Tibial artery (tissue), 4 donors: Measurements from ENCODE around the gene MICOS13.
A peak's percentile ranks its signal among the peaks of the same experiment; 100 is the strongest.
"Not testable (repeated sequence)": the region's sequence is repeated elsewhere in the genome, so short reads cannot be mapped to it uniquely, and the experiment has no call there.

Source experiments
- DNase-seq, 2 donors: peaks; one replicate each; pipeline ENCODE4 v3.0.0-alpha.2; 2019
- H3K27ac ChIP-seq, 2 donors: fragments of 200-600 bp; sonication (generic) in 1 of 2; 1 replicate in 1 of 2; 2 replicates in 1 of 2; pipeline ENCODE4 v1.5.1; 2018 to 2019; ENCODE audit warnings: mild to moderate bottlenecking in 1 of 2
- H3K27me3 ChIP-seq, 2 donors: fragments of 200-600 bp; sonication (generic) in 1 of 2; one replicate each; pipeline versions ENCODE4 v1.5.1 to v1.6.0; 2016 to 2019
- H3K36me3 ChIP-seq, 3 donors: fragments of 200-600 bp; sonication (generic) in 2 of 3; one replicate each; pipeline ENCODE4 v1.5.1; 2016 to 2019; ENCODE audit warnings: mild to moderate bottlenecking in 2 of 3
- H3K4me1 ChIP-seq, 4 donors: fragments of 200-600 bp; sonication (generic) in 2 of 4; 1 replicate in 3 of 4; 2 replicates in 1 of 4; pipeline ENCODE4 v1.5.1; 2016 to 2019
- H3K4me3 ChIP-seq, 2 donors: fragments of 200-600 bp; sonication (generic) in 1 of 2; 1 replicate in 1 of 2; 2 replicates in 1 of 2; pipeline ENCODE4 v1.5.1; 2018 to 2019; ENCODE audit warnings: mild to moderate bottlenecking in 2 of 2
- H3K9me3 ChIP-seq, 3 donors: fragments of 200-600 bp; sonication (generic) in 1 of 3; one replicate each; pipeline ENCODE4 v1.5.1; 2016 to 2019
- intact Hi-C: fragments of 100-400 bp; cut with DNase I; formaldehyde crosslinking; loops from one replicate; pipeline ENCODE4 v1.15.0; 2023; ENCODE audit warnings: low total_unique reads
- TF ChIP-seq, protein P1 (sequence below), 2 experiments: fragments of 200-600 bp in 1 of 2; fragments of 450-650 bp in 1 of 2; IDR thresholded peaks; one replicate each; pipeline ENCODE4 v1.5.1; 2017 to 2019; ENCODE audit warnings: antibody characterized with exemption in 2 of 2, mild to moderate bottlenecking in 1 of 2, moderate library complexity in 1 of 2

The MICOS13 gene

DNA sequence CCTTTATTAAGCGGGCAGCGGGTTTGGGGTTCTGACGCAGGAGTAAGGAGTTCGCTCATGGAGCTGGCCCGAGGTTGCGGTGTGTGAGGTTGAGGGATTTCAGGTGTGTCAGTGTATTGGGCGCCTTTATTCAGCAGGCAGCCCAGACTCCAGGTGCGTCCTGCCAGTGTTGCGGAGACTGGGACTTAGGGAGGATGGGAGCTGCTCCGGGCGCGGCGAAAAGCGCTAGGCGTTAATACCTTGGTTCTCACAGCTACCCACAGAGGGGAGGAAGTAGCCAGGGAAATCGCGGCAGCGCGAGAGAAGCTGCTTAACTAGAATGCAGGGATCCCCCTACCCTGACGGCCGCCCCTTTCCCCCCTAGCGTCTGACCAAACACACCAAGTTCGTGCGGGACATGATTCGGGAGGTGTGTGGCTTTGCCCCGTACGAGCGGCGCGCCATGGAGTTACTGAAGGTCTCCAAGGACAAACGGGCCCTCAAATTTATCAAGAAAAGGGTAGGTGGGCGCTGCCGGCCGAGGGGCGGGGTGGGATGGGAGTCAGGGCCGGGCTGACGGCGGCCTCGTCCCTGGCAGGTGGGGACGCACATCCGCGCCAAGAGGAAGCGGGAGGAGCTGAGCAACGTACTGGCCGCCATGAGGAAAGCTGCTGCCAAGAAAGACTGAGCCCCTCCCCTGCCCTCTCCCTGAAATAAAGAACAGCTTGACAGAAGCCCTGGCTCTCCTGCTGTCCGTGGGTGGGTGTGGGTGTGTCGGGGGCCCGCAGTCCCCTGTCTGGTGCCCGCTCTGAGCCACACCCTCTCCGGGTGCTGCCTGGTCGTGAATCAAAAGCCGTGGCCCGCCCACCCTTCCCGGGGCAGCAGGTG, 10.9 kb upstream of the MICOS13 start:
- intact Hi-C loops = loop anchor here (10.0 kb wide), 1 partner anchor 66 kb away; the partner anchor contains the start of genes SAFB and SAFB2
- DNase-seq = peak in 1 of 2 donors; percentile 45
- Histone ChIP-seq H3K4me1 (peaks cover 5 to 46% (median 22%) of the 10 kb centered on the region in 4 donors), H3K36me3 (peaks cover 32 to 52% (median 47%) of the 10 kb centered on the region in 3 donors), H3K27me3 (no peaks in the 10 kb centered on the region), H3K4me3 (peak overlapping the region; percentile 58 to 64), H3K9me3 (no peaks in the 10 kb centered on the region), H3K27ac (peak overlapping the region; percentile 86 to 88)
- TF ChIP-seq, protein P1, sequence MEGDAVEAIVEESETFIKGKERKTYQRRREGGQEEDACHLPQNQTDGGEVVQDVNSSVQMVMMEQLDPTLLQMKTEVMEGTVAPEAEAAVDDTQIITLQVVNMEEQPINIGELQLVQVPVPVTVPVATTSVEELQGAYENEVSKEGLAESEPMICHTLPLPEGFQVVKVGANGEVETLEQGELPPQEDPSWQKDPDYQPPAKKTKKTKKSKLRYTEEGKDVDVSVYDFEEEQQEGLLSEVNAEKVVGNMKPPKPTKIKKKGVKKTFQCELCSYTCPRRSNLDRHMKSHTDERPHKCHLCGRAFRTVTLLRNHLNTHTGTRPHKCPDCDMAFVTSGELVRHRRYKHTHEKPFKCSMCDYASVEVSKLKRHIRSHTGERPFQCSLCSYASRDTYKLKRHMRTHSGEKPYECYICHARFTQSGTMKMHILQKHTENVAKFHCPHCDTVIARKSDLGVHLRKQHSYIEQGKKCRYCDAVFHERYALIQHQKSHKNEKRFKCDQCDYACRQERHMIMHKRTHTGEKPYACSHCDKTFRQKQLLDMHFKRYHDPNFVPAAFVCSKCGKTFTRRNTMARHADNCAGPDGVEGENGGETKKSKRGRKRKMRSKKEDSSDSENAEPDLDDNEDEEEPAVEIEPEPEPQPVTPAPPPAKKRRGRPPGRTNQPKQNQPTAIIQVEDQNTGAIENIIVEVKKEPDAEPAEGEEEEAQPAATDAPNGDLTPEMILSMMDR (IDR thresholded peaks at IDR 0.05) = no peak

DNA sequence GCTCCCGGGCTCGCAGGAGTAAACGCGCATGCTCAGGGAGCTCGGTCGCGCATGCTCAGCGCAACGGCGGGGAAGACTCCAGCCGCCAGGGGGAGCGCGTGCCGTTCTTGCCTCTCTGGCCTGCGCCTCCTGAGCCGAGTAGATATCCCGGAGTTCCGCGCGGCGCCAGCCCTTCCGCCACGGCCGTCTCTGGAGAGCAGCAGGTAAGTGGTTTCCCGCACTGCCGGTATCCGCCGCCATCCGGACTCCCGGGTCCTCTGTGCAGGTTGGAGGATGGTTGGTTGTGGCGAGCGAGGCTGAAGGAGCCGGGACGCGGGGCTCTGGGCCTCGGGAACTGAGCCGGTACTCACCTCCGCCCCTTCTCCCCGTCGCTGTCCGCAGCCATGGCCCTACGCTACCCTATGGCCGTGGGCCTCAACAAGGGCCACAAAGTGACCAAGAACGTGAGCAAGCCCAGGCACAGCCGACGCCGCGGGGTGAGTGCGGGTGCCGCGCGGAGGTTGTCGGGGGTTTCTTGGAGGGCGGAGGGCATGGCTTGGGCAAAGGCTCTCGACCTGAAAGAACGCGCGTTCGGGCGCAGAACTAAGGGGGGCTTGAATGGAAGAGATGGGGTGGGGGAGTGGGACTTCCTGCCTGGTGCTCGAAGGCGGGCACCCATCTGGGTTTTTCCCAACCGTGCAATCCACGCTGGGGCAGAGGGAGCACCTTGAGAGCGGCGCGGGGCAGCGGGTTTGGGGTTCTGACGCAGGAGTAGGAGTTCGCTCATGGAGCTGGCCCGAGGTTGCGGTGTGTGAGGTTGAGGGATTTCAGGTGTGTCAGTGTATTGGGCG, 10.0 kb upstream of the MICOS13 start, which contains the start of gene RPL36:
RPL36 (plus strand) TSS at position 171 of the 830 bp plus-strand sequence; CDS start at position 384, 213 bp downstream.
- no peaks in the 10 kb centered on the region for H3K27me3 ChIP-seq
- H3K9me3 ChIP-seq = no peaks in the 10 kb centered on the region
- TF ChIP-seq, protein P1 (IDR thresholded peaks at IDR 0.05) = peak; percentile 96 to 97
- H3K27ac ChIP-seq = peak within 1 kb of the TSS; percentile 86 to 88
- H3K4me1 ChIP-seq = peaks cover 5 to 46% (median 23%) of the 10 kb centered on the region in 4 donors
- H3K36me3 ChIP-seq = peaks cover 23 to 44% (median 39%) of the 10 kb centered on the region in 3 donors
- intact Hi-C loops = loop anchor here (10.0 kb wide), 1 partner anchor 66 kb away; the partner anchor contains the start of genes SAFB and SAFB2
- peak within 1 kb of the TSS; percentile 58 to 64 for H3K4me3 ChIP-seq
- peak; percentile 96 to 99 for DNase-seq

GRCh38 chr19:5688262-5688881, 8.1 kb upstream of the MICOS13 start:
- H3K27ac ChIP-seq, H3K27me3 ChIP-seq, H3K4me3 ChIP-seq, intact Hi-C loops, H3K9me3 ChIP-seq, DNase-seq: not testable (repeated sequence)
- H3K36me3 ChIP-seq = peaks cover 4 to 24% (median 19%) of the 10 kb centered on the region in 3 donors
- peaks cover 5 to 41% (median 23%) of the 10 kb centered on the region in 4 donors for H3K4me1 ChIP-seq

DNA sequence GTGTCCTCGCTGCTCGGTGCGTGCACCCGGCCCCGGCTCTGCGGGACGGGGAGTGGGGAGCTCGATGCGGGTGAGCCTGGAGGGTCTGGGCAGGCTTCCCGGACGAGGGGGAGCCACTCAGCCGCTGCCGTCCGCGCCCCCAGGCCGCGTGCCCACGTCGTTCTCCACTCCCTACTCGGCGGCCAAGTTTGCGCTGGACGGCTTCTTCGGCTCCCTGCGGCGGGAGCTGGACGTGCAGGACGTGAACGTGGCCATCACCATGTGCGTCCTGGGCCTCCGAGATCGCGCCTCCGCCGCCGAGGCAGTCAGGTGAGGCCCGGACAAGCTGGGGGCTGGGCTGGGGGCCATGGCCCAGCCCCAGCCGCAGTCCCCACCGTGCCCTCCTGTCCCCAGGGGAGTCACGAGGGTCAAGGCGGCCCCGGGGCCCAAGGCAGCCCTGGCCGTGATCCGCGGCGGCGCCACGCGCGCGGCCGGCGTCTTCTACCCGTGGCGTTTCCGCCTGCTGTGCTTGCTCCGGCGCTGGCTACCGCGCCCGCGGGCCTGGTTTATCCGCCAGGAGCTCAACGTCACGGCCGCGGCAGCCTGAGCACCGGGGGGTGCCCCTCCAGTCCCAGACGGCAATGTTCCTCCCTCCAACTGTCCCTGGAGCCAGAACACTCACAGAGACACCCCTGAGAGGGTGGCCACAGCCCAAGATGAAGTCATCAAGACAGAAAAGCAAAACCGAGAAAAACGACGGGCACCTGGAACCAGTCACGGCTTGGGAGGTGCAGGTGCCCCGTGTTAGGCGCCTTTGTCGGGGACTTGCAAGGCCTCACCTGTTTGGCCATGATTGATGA, 7.3 kb upstream of the MICOS13 start:
- DNase-seq = no peak
- Histone ChIP-seq H3K27ac (peak overlapping the region; percentile 44 to 74), H3K36me3 (peaks cover 0 to 16% (median 11%) of the 10 kb centered on the region in 3 donors), H3K9me3 (no peaks in the 10 kb centered on the region), H3K4me3 (peak overlapping the region; percentile 54 to 55), H3K4me1 (peaks cover 5 to 35% (median 23%) of the 10 kb centered on the region in 4 donors), H3K27me3 (no peaks in the 10 kb centered on the region)
- intact Hi-C loops = no loop called here
- TF ChIP-seq, protein P1 (IDR thresholded peaks at IDR 0.05) = no peak

DNA sequence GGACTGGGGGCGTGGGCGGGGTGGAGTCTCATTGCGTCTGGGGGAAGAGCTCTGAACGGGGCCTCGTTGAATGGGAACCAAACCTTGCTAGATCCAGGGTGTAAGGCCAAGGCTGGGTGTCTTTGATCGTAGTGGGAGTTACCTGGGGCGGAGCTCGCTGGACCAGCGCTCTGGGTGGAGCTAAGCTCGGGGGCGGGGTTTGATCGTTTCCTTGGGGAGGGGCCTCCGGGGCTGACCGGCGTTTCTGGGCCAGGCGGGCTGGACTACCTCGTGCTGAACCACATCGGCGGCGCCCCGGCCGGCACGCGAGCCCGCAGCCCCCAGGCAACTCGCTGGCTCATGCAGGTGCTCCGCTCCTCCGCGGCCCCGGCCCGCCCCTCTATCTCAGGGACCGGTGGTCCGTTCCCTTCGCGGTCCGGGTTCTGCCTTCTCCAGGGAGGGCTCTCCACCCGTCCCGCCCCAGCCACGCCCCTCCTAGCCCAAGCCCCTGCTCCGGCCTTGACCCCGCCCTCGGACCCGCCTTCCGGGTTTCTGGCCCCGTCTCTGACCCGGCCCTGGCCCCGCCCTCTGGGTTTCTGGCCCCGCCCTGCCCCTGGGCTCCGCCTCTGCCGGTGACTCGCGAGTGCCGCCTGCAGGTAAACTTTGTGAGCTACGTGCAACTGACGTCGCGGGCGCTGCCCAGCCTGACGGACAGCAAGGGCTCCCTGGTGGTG, 6.5 kb upstream of the MICOS13 start:
- DNase-seq = peak; percentile 97 to 98
- TF ChIP-seq, protein P1 (IDR thresholded peaks at IDR 0.05) = peak; percentile 66 to 84
- H3K36me3 ChIP-seq = peaks cover 0 to 8% (median 3%) of the 10 kb centered on the region in 3 donors
- H3K27ac ChIP-seq = peak overlapping the region; percentile 44 to 74
- intact Hi-C loops = no loop called here
- peaks cover 5 to 32% (median 18%) of the 10 kb centered on the region in 4 donors for H3K4me1 ChIP-seq
- no peaks in the 10 kb centered on the region for H3K27me3 ChIP-seq
- peak overlapping the region; percentile 54 to 55 for H3K4me3 ChIP-seq
- H3K9me3 ChIP-seq = no peaks in the 10 kb centered on the region
